Astrocyte (in vitro differentiated cells and primary cell): ENCODE measurements around the gene KNDC1. TPM values are rescaled to one million over a fixed set of nuclear protein-coding genes. Genes with fewer than 3 reads are reported as not detected.

Experiments
- DNase-seq: peaks from one replicate; pipeline ENCODE4 v3.0.0-alpha.2; 2010; ENCODE audit warnings: low read depth
- FAIRE-seq: peaks from 2 replicates; lab custom pipeline; 2011; peaks lifted over from hg19 to GRCh38; lab: Jason Lieb, UNC
- H2AFZ ChIP-seq: 2 replicates; pipeline ENCODE4 v1.6.0; 2012; ENCODE audit warnings: low read depth, low read length, inconsistent platforms
- H3K27ac ChIP-seq: 2 replicates; pipeline ENCODE4 v1.5.1; 2011; ENCODE audit warnings: low read depth, low read length, inconsistent platforms
- H3K27me3 ChIP-seq: 2 replicates; pipeline ENCODE4 v1.6.0; 2011; ENCODE audit warnings: low read length, inconsistent platforms; ENCODE audit not compliant: insufficient read depth
- H3K36me3 ChIP-seq: 2 replicates; pipeline ENCODE4 v1.5.1; 2011; ENCODE audit warnings: low read length, inconsistent platforms; ENCODE audit not compliant: insufficient read depth
- H3K4me1 ChIP-seq: 2 replicates; pipeline ENCODE4 v1.5.1; 2011; ENCODE audit warnings: low read length, inconsistent platforms; ENCODE audit not compliant: insufficient read depth
- H3K4me2 ChIP-seq: 2 replicates; pipeline ENCODE4 v1.6.0; 2012; ENCODE audit warnings: low read length, inconsistent platforms
- H3K4me3 ChIP-seq: 2 replicates; pipeline ENCODE4 v1.5.1; 2011; ENCODE audit warnings: low read depth, mild to moderate bottlenecking, low read length, inconsistent platforms; ENCODE audit not compliant: insufficient read depth
- H3K79me2 ChIP-seq: 2 replicates; pipeline ENCODE4 v1.6.0; 2012; ENCODE audit warnings: mild to moderate bottlenecking, low read length, inconsistent platforms; ENCODE audit not compliant: insufficient read depth
- H3K9ac ChIP-seq: 2 replicates; pipeline ENCODE4 v1.6.0; 2012; ENCODE audit warnings: mild to moderate bottlenecking, low read length, inconsistent platforms
- H3K9me3 ChIP-seq: 2 replicates; pipeline ENCODE4 v1.5.1; 2012; ENCODE audit warnings: low read depth, mild to moderate bottlenecking, low read length, inconsistent platforms; ENCODE audit not compliant: insufficient read depth
- H4K20me1 ChIP-seq: 2 replicates; pipeline ENCODE4 v1.6.0; 2012; ENCODE audit warnings: low read length, inconsistent platforms; ENCODE audit not compliant: insufficient read depth
- H3K27ac Mint-ChIP-seq: one replicate; pipeline ENCODE4 v1.8.0; 2021; ENCODE audit warnings: mild to moderate bottlenecking, mixed read lengths; ENCODE audit not compliant: unreplicated experiment
- H3K27me3 Mint-ChIP-seq: one replicate; pipeline ENCODE4 v1.8.0; 2021; ENCODE audit warnings: low read depth, mixed read lengths; ENCODE audit not compliant: unreplicated experiment
- H3K36me3 Mint-ChIP-seq: one replicate; pipeline ENCODE4 v1.8.0; 2021; ENCODE audit warnings: low read depth, mixed read lengths; ENCODE audit not compliant: unreplicated experiment
- H3K4me1 Mint-ChIP-seq: one replicate; pipeline ENCODE4 v1.8.0; 2021; ENCODE audit warnings: low read depth, mixed read lengths; ENCODE audit not compliant: unreplicated experiment
- H3K4me3 Mint-ChIP-seq: one replicate; pipeline ENCODE4 v1.8.0; 2021; ENCODE audit warnings: mild to moderate bottlenecking, moderate library complexity, mixed read lengths; ENCODE audit not compliant: unreplicated experiment
- H3K9me3 Mint-ChIP-seq: one replicate; pipeline ENCODE4 v1.8.0; 2021; ENCODE audit warnings: mild to moderate bottlenecking, mixed read lengths; ENCODE audit not compliant: unreplicated experiment
- CTCF ChIP-seq: IDR thresholded peaks from 2 replicates; pipeline ENCODE4 v1.5.1; 2011; ENCODE audit warnings: low read depth, mild to moderate bottlenecking, inconsistent platforms, low read length, moderate library complexity; ENCODE audit not compliant: insufficient read depth
- EZH2 ChIP-seq: IDR thresholded peaks from 2 replicates; pipeline ENCODE4 v1.6.1; 2012; ENCODE audit warnings: mild to moderate bottlenecking, low read length, inconsistent platforms; ENCODE audit not compliant: insufficient read depth
- total RNA-seq: library from RNA; stranded (reverse); gene quantifications from 2 replicates; pipeline ENCODE4 v1.2.1, GENCODE V29; 2021

Gene KNDC1
- total RNA-seq, 1 donor from 2014 or later, result 2.6 TPM

- Mint-ChIP-seq H3K36me3 (no peaks in the 10 kb centered on the region), H3K9me3 (no peaks in the 10 kb centered on the region), H3K27me3 (peaks cover 24% of the 10 kb centered on the region), H3K27ac (no peak overlapping the region), H3K4me1 (peaks cover 9% of the 10 kb centered on the region), H3K4me3 (peak overlapping the region; percentile 40)
- H3K4me1 ChIP-seq, result peaks cover 35% of the 10 kb centered on the region
- no peaks in the 10 kb centered on the region for H3K36me3 ChIP-seq
- FAIRE-seq (no peak), DNase-seq (no peak)
- no peak overlapping the region for H3K4me3 ChIP-seq
- no peaks in the 10 kb centered on the region for H3K79me2 ChIP-seq
- peaks cover 2% of the 10 kb centered on the region for H3K27me3 ChIP-seq
- peak overlapping the region; percentile 64 for H3K9ac ChIP-seq
- TF ChIP-seq EZH2 (no peak), CTCF (no peak)
- H3K4me2 ChIP-seq, result peak overlapping the region; percentile 83
- no peaks in the 10 kb centered on the region for H3K9me3 ChIP-seq
- peak overlapping the region; percentile 56 for H2AFZ ChIP-seq
- no peaks in the 10 kb centered on the region for H4K20me1 ChIP-seq
- H3K27ac ChIP-seq, result peak overlapping the region; percentile 47
These were observed 101.1 kb downstream of the KNDC1 start for GRCh38 chr10:133260895-133261725.

GRCh38 chr10:133261726-133262325 is 101.8 kb downstream of the KNDC1 start:
- Mint-ChIP-seq H3K27me3 (peaks cover 23% of the 10 kb centered on the region), H3K9me3 (no peaks in the 10 kb centered on the region), H3K36me3 (no peaks in the 10 kb centered on the region), H3K27ac (no peak overlapping the region), H3K4me3 (peak overlapping the region; percentile 67), H3K4me1 (peaks cover 9% of the 10 kb centered on the region)
- DNase-seq (peak; percentile 25), FAIRE-seq (no peak)
- H3K27me3 ChIP-seq, result peaks cover 2% of the 10 kb centered on the region
- peak overlapping the region; percentile 56 for H2AFZ ChIP-seq
- H4K20me1 ChIP-seq, result no peaks in the 10 kb centered on the region
- no peaks in the 10 kb centered on the region for H3K9me3 ChIP-seq
- peak overlapping the region; percentile 64 for H3K9ac ChIP-seq
- TF ChIP-seq EZH2 (no peak), CTCF (no peak)
- peak overlapping the region; percentile 47 for H3K27ac ChIP-seq
- no peaks in the 10 kb centered on the region for H3K36me3 ChIP-seq
- no peaks in the 10 kb centered on the region for H3K79me2 ChIP-seq
- H3K4me3 ChIP-seq, result peak overlapping the region; percentile 49
- peak overlapping the region; percentile 83 for H3K4me2 ChIP-seq
- peaks cover 35% of the 10 kb centered on the region for H3K4me1 ChIP-seq
